HAP-1 (cell line): ENCODE results near the gene IL18BP.
A peak's percentile ranks its signal among the peaks of the same experiment; 100 is the strongest.

Source experiments
- DNase-seq, 2 experiments: peaks; one replicate each; pipeline ENCODE4 v3.0.0-alpha.2; 2016 to 2020; ENCODE audit warnings: low spot score in 2 of 2
- H3K27me3 ChIP-seq: fragments of 250-450 bp; sonication (Bioruptor Pico); 2 replicates; pipeline ENCODE4 v1.5.1; 2020; ENCODE audit warnings: low read depth, mild to moderate bottlenecking, moderate library complexity
- H3K36me3 ChIP-seq: fragments of 250-450 bp; sonication (Bioruptor Pico); replicated peaks from 2 replicates; pipeline ENCODE4 v1.5.1; 2020; ENCODE audit warnings: mild to moderate bottlenecking
- H3K4me1 ChIP-seq: fragments of 250-450 bp; sonication (Bioruptor Pico); 2 replicates; pipeline ENCODE4 v1.5.1; 2020; ENCODE audit warnings: mild to moderate bottlenecking
- H3K4me3 ChIP-seq: fragments of 250-450 bp; sonication (Bioruptor Pico); 2 replicates; pipeline ENCODE4 v1.5.1; 2020; ENCODE audit warnings: mild to moderate bottlenecking, moderate library complexity
- H3K9me3 ChIP-seq: fragments of 250-450 bp; sonication (Bioruptor Pico); 2 replicates; pipeline ENCODE4 v1.5.1; 2020; ENCODE audit warnings: mild to moderate bottlenecking, moderate library complexity
- in situ Hi-C: fragments of 300-500 bp; cut with MboI; formaldehyde crosslinking; loops from 3 replicates; pipeline ENCODE4 v1.14.3; 2020; ENCODE audit warnings: low sequenced_read_pairs, inconsistent platforms, mixed read lengths

IL18BP gene

GRCh38 chr11:72038491-72038890 lies 39.8 kb downstream of the IL18BP start:
- no peak for DNase-seq
- Histone ChIP-seq H3K36me3 (peaks cover 23% of the 10 kb centered on the region), H3K27me3 (no peaks in the 10 kb centered on the region), H3K9me3 (no peaks in the 10 kb centered on the region), H3K4me1 (peaks cover 36% of the 10 kb centered on the region), H3K4me3 (no peak overlapping the region)
- in situ Hi-C loops: no loop called here

DNA sequence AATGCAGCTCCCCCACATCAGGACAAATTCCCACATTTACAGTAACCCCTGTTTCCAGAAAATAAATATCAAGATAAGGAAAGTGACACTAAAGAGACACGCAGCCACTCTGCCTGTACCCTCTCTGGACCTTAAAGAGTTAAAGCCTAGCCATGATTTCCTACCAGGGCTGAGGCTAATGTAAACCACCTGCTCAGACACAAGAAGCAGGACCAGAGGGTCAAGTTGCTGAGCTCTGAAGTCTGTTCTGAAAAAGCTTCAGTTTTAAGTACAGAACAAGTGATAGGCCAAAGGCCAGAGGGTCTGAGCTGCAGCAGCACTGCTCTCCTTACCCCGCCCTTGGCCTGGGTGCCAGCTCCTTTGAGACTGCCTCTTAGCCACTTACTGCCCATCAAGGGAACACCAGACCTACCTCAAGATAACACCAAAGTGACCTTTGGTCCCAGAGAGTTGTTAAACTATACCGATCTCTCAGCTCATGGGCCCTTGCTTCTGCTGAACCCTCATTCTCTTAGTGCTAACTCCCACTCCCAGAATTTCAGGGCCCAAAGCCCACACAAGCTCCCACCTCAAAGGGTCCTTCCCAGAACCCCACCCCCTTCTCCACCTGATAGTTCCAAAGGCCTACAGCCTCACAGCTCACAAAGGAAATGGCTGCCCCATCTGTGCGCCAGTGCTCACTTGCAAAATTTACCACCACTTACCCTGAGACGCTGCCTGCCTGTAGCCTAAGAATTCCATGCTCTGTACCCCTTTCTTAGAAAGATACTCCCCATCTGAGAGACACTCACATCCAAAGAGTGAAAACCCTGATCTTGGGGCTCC lies 40.5 kb downstream of the IL18BP start:
- H3K9me3 ChIP-seq: no peaks in the 10 kb centered on the region

GRCh38 chr11:72039856-72040401 lies 41.2 kb downstream of the IL18BP start:
- H3K9me3 ChIP-seq: no peaks in the 10 kb centered on the region
- H3K36me3 ChIP-seq: peaks cover 12% of the 10 kb centered on the region
- H3K4me3 ChIP-seq: peak overlapping the region; percentile 26
- no peak for DNase-seq
- no peaks in the 10 kb centered on the region for H3K27me3 ChIP-seq
- in situ Hi-C loops: no loop called here
- peaks cover 36% of the 10 kb centered on the region for H3K4me1 ChIP-seq

More for the DNA sequence above, 40.5 kb downstream of the IL18BP start:
- Histone ChIP-seq H3K27me3 (no peaks in the 10 kb centered on the region), H3K36me3 (peaks cover 15% of the 10 kb centered on the region), H3K4me1 (peaks cover 36% of the 10 kb centered on the region), H3K4me3 (no peak overlapping the region)
- DNase-seq: no peak
- in situ Hi-C loops: no loop called here

GRCh38 chr11:72040491-72041363 lies 42.0 kb downstream of the IL18BP start:
- in situ Hi-C loops: no loop called here
- DNase-seq: peak; percentile 97 to 99
- peaks cover 36% of the 10 kb centered on the region for H3K4me1 ChIP-seq

DNA sequence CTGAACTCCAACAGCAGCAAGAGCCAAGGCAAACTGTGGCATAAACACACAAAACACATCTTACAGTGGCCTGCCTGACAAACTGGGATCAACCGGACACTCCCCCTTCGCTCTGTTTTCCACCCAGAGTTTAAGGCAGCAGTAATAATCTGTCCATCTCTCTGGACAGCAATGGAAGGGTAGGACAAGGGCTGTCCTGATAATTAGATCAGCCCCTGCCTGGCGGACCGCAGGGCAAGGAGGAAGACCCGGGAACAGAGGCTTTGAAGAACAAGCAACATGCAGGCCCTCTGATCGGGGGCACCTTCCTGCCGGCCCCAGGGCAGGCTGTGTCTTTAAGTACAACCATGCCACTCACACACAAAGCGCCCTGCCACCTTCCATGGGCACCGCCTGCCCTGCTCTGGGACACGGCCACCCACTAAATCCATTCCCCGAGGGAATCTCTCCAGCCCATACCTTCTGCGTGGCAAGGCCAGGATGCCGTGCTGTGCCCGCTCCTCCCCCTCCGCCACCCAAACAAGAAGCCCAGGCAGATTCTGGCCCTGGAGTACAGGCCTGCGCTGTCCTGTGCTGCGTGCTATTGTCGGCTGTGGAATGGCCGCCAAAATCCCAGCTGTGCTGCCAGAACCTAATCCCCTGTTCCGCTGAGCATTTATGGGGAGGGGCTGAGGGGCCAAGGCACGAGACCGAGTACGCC lies 42.8 kb downstream of the IL18BP start:
- peaks cover 36% of the 10 kb centered on the region for H3K4me1 ChIP-seq
- DNase-seq: peak; percentile 72 to 82
- peaks cover 4% of the 10 kb centered on the region; the same call in 1 of the 2 replicates for H3K36me3 ChIP-seq
- H3K4me3 ChIP-seq: peak overlapping the region; percentile 26
- H3K27me3 ChIP-seq: no peaks in the 10 kb centered on the region
- no peaks in the 10 kb centered on the region for H3K9me3 ChIP-seq
- in situ Hi-C loops: no loop called here

More at GRCh38 chr11:72040491-72041363, 42.0 kb downstream of the IL18BP start:
- no peaks in the 10 kb centered on the region for H3K9me3 ChIP-seq
- peak overlapping the region; percentile 26 for H3K4me3 ChIP-seq
- H3K36me3 ChIP-seq: peaks cover 4% of the 10 kb centered on the region; the same call in 1 of the 2 replicates
- H3K27me3 ChIP-seq: no peaks in the 10 kb centered on the region

DNA sequence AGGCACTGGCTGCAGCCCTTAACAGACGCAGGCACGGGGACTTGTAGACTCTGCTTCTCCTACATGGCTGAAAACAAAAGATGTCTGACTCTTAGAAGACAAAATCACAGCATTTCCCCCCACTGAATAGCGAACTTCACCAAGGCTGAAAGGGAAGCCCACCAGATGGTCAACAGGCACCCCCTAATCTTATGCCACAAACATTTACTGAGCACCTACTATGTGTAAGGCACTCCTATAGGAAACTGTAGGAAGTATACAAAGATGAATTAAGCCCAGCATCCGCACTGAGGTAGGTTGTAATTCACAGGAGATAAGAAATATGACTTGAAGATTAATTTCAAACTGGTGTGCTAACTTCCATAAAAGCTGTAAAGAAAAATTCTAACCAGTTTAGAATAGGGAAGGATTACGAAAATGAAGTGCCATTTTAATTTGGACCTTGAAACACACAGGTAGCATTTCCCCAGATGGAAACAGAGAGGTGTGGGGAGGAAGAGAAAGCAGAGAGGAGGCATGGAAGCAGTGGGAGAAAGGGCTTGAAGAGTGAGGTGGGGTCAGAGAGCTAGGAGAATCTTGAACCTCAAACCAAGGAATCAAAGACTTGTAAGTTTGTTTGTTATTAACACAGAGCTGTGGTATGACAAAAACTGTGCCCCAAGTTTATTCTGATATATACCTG lies 43.5 kb downstream of the IL18BP start:
- peaks cover 7% of the 10 kb centered on the region; the same call in 1 of the 2 replicates for H3K36me3 ChIP-seq
- in situ Hi-C loops: no loop called here
- no peaks in the 10 kb centered on the region for H3K9me3 ChIP-seq
- H3K4me3 ChIP-seq: peak overlapping the region; percentile 26
- H3K4me1 ChIP-seq: peaks cover 34% of the 10 kb centered on the region
- H3K27me3 ChIP-seq: no peaks in the 10 kb centered on the region
- no peak for DNase-seq

- in situ Hi-C loops: no loop called here
- no peaks in the 10 kb centered on the region for H3K27me3 ChIP-seq
- H3K36me3 ChIP-seq: peaks cover 8% of the 10 kb centered on the region
- no peaks in the 10 kb centered on the region for H3K9me3 ChIP-seq
- peaks cover 21% of the 10 kb centered on the region for H3K4me1 ChIP-seq
- no peak overlapping the region for H3K4me3 ChIP-seq
- no peak for DNase-seq
These were observed 47.1 kb downstream of the IL18BP start for GRCh38 chr11:72045849-72046248.

- H3K36me3 ChIP-seq: peaks cover 8% of the 10 kb centered on the region
- H3K4me1 ChIP-seq: peaks cover 10% of the 10 kb centered on the region; the same call in 1 of the 2 replicates
- in situ Hi-C loops: no loop called here
- peak; percentile 24 to 26 for DNase-seq
- H3K9me3 ChIP-seq: no peaks in the 10 kb centered on the region
- no peak overlapping the region for H3K4me3 ChIP-seq
- H3K27me3 ChIP-seq: no peaks in the 10 kb centered on the region
These were observed 50.2 kb downstream of the IL18BP start for GRCh38 chr11:72048766-72049460.
